Activated CD4-positive, alpha-beta T cell treated with anti-CD3 and anti-CD28 coated beads for 4 hours (primary cell): Measurements from ENCODE around the gene SIM2.

Experiments
- DNase-seq, 2 donors: peaks; one replicate each; pipeline ENCODE4 v3.0.0-alpha.2; 2020

SIM2 gene

GRCh38 chr21:36769051-36769839, 70.3 kb downstream of the SIM2 start:
- DNase-seq = no peak

- DNase-seq = no peak
These were observed 74.2 kb downstream of the SIM2 start for GRCh38 chr21:36773117-36773516.

GRCh38 chr21:36773995-36774394, 75.1 kb downstream of the SIM2 start:
- DNase-seq = no peak

GRCh38 chr21:36776981-36777617, 78.2 kb downstream of the SIM2 start:
- no peak for DNase-seq

GRCh38 chr21:36780861-36781260, 81.9 kb downstream of the SIM2 start:
- no peak for DNase-seq

GRCh38 chr21:36783612-36784374, 84.9 kb downstream of the SIM2 start:
- no peak for DNase-seq

- DNase-seq = no peak
These were observed 86.0 kb downstream of the SIM2 start for GRCh38 chr21:36784947-36785346.

GRCh38 chr21:36785615-36786014, 86.7 kb downstream of the SIM2 start:
- DNase-seq = no peak

- no peak for DNase-seq
These were observed 87.3 kb downstream of the SIM2 start for GRCh38 chr21:36786186-36786585.

- DNase-seq = no peak
These were observed 89.3 kb downstream of the SIM2 start for GRCh38 chr21:36788120-36788638.

GRCh38 chr21:36790616-36791015, 91.7 kb downstream of the SIM2 start:
- no peak for DNase-seq

GRCh38 chr21:36791180-36791579, 92.3 kb downstream of the SIM2 start:
- DNase-seq = no peak

- DNase-seq = no peak
These were observed 93.0 kb downstream of the SIM2 start for GRCh38 chr21:36791695-36792470.

- no peak for DNase-seq
These were observed 93.6 kb downstream of the SIM2 start for GRCh38 chr21:36792505-36792967.

- DNase-seq = no peak
These were observed 97.2 kb downstream of the SIM2 start for GRCh38 chr21:36796070-36796469.

GRCh38 chr21:36798491-36798890, 99.6 kb downstream of the SIM2 start:
- DNase-seq = no peak
